ENCODE results near the gene STOML1.
"Not testable (repeated sequence)": the region's sequence is repeated elsewhere in the genome, so short reads cannot be mapped to it uniquely, and the experiment has no call there.

STOML1 gene

DNA sequence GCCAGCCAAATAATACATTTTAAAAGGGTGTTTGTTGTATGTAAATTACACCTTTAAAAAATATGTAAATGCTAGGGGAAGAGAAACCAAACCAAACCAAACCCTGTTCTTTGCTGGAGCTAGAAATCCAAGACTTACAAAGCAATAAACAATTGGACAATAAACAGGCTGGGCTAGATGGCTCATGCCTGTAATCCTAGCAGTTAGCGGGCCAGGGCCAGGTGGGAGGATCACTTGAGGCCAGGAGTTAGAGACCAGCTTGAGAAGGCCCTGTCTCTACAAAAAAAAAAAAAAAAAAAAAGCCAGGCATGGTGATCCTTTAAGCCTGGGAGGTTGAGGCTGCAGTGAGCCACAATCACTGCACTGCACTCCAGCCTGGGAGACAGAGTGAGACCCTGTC is 12.5 kb downstream of the STOML1 start:
- H3K4me3 ChIP-seq (ENCODE audit: low read depth, low read length), result no peak overlapping the region
- H3K27ac ChIP-seq, result no peak overlapping the region
- no peaks in the 10 kb centered on the region for H3K36me3 ChIP-seq (replicated peaks)
- no peaks in the 10 kb centered on the region for H3K27me3 ChIP-seq (replicated peaks)
- no peak for TF ChIP-seq CTCF (IDR thresholded peaks at IDR 0.05; ENCODE audit: low read depth, low read length, missing control alignments)
- in situ Hi-C loops (cut with HindIII; ENCODE audit: low pct_ligation_motif_present, low sequenced_read_pairs), result no loop called here
- no peak for DNase-seq

- Histone ChIP-seq H3K27me3 (replicated peaks) (no peaks in the 10 kb centered on the region), H3K27ac (no peak overlapping the region), H3K36me3 (replicated peaks) (no peaks in the 10 kb centered on the region), H3K4me3 (ENCODE audit: low read depth, low read length) (no peak overlapping the region)
- in situ Hi-C loops (cut with HindIII; ENCODE audit: low pct_ligation_motif_present, low sequenced_read_pairs), result no loop called here
- TF ChIP-seq CTCF (IDR thresholded peaks at IDR 0.05; ENCODE audit: low read depth, low read length, missing control alignments), result no peak
- no peak for DNase-seq
Measured at GRCh38 chr15:73978896-73979295, 13.2 kb downstream of the STOML1 start.

- H3K4me3 ChIP-seq (ENCODE audit: low read depth, low read length); DNase-seq; H3K27me3 ChIP-seq (replicated peaks); H3K27ac ChIP-seq; H3K36me3 ChIP-seq (replicated peaks); in situ Hi-C loops (cut with HindIII; ENCODE audit: low pct_ligation_motif_present, low sequenced_read_pairs): not testable (repeated sequence)
Measured at GRCh38 chr15:73975440-73976125, 16.5 kb downstream of the STOML1 start.

GRCh38 chr15:73973683-73974200 is 18.4 kb downstream of the STOML1 start:
- in situ Hi-C loops (cut with HindIII; ENCODE audit: low pct_ligation_motif_present, low sequenced_read_pairs); H3K27me3 ChIP-seq (replicated peaks); H3K27ac ChIP-seq; H3K36me3 ChIP-seq (replicated peaks); H3K4me3 ChIP-seq (ENCODE audit: low read depth, low read length); DNase-seq: not testable (repeated sequence)

DNA sequence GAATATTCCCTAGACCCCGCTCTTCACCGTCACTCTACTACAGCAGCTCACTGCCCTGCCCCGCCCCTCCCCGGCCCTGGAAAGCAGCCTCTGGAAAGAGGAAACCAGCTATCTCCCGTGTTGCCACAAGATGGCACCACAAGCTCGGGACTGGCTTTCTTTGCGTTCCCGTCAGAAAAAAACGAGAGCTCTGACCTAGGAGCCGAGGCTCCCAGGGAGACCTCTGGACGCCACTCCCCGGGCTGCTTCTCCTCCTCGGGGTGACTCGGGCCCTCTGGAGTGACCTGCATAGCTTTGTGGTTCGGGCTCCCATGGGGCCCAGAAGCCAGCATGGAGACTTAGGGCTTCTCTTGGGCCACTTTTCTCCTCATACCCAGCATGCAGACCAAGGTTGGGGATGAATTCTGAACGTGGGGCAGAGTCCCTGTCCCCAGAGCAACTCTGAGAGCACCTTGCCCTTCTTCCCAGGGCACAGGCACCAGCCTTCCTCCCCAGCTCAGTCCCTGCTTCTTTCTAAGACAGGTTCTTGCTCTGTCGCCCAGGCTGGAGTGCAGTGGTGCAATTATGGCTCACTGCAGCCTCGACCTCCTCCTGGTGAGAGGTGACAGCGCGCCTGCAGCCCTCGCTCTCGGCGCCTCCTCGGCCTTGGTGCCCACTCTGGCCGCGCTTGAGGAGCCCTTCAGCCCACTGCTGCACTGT is 19.0 kb downstream of the STOML1 start:
- TF ChIP-seq CTCF (IDR thresholded peaks at IDR 0.05; ENCODE audit: low read depth, low read length, missing control alignments), result peak; percentile 95
- Histone ChIP-seq H3K4me3 (ENCODE audit: low read depth, low read length) (peak overlapping the region; percentile 9), H3K36me3 (replicated peaks) (no peaks in the 10 kb centered on the region), H3K27me3 (replicated peaks) (no peaks in the 10 kb centered on the region), H3K27ac (no peak overlapping the region)
- in situ Hi-C loops (cut with HindIII; ENCODE audit: low pct_ligation_motif_present, low sequenced_read_pairs), result no loop called here
- peak; percentile 79 for DNase-seq

DNA sequence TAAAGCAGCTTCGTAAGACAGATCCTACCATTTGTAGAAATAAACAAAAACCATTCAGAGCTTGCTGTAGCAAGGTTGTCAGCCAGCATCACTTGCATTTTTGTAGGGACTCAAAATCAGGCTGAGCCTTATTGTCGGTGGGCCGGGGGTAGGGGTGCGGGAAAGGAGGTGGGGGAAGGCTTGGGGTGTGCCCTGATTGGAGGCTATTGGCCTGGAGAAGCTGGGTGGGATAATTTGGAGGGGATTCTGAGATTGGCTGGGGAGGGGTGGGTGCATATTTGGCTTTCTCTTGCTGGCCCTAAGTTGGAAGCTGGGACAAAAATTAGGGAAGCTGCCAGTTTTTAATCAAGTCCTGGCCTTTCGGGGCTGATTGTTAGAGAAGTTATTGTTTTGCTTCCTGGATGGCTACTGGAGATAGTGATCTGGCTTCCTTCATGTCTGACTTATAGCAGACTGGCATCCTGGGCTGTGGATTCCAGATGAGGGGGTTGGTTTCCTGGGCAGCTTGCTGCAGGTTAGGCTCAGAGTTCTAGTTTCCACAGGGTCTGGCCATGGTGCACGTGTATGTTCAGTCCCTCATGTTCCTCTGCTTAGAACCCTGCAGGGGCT is 22.8 kb downstream of the STOML1 start:
- in situ Hi-C loops (cut with HindIII; ENCODE audit: low pct_ligation_motif_present, low sequenced_read_pairs), result no loop called here
- DNase-seq, result no peak
- H3K36me3 ChIP-seq (replicated peaks), result no peaks in the 10 kb centered on the region
- no peak for TF ChIP-seq CTCF (IDR thresholded peaks at IDR 0.05; ENCODE audit: low read depth, low read length, missing control alignments)
- H3K27ac ChIP-seq, result no peak overlapping the region
- no peaks in the 10 kb centered on the region for H3K27me3 ChIP-seq (replicated peaks)
- H3K4me3 ChIP-seq (ENCODE audit: low read depth, low read length), result no peak overlapping the region

All from brain microvascular endothelial cell (primary cell).